CD4-positive, alpha-beta T cell (primary cell): Measurements from ENCODE around the gene PRKG1. TPM values are rescaled to one million over a fixed set of nuclear protein-coding genes. Genes with fewer than 3 reads are reported as not detected.

Source experiments
- ATAC-seq: fragments of 200-7000 bp; cut with Tn5 transposase; one replicate; pipeline ENCODE4 v1.10.0; 2022; ENCODE audit warnings: mild to moderate bottlenecking; ENCODE audit not compliant: poor library complexity
- CTCF ChIA-PET: fragments of 350-600 bp; sonication (Branson Sonifier 250); formaldehyde crosslinking; loops from one replicate; lab custom pipeline; 2021; ENCODE audit warnings: antibody characterized with exemption, inconsistent platforms; lab: Charles Lee
- POLR2A ChIA-PET: fragments of 350-600 bp; sonication (Branson Sonifier 250); formaldehyde crosslinking; loops from one replicate; lab custom pipeline; 2021; ENCODE audit warnings: antibody characterized with exemption, inconsistent platforms; lab: Charles Lee
- DNase-seq, 14 experiments: peaks; one replicate each; pipeline ENCODE4 v3.0.0-alpha.2; 2013 to 2020; ENCODE audit warnings: mixed read lengths in 2 of 14
- H3K27ac ChIP-seq, 2 donors: one replicate each; pipeline versions ENCODE4 v1.5.1 to v1.7.0; 2013; ENCODE audit warnings: low read length in 2 of 2, low read depth in 1 of 2, mild to moderate bottlenecking in 1 of 2
- H3K27me3 ChIP-seq, 2 experiments: 1 replicate in 1 of 2; 2 replicates in 1 of 2; pipeline versions ENCODE4 v1.6.1 to v1.7.0; 2013; ENCODE audit warnings: low read length in 2 of 2, control low read depth in 1 of 2, mild to moderate bottlenecking in 1 of 2, moderate library complexity in 1 of 2; ENCODE audit not compliant: insufficient read depth in 2 of 2, control insufficient read depth in 1 of 2
- H3K36me3 ChIP-seq: one replicate; pipeline ENCODE4 v1.6.1; 2013; ENCODE audit warnings: low read length, control low read depth; ENCODE audit not compliant: insufficient read depth
- H3K4me1 ChIP-seq: one replicate; pipeline ENCODE4 v1.6.1; 2013; ENCODE audit warnings: low read length, control low read depth; ENCODE audit not compliant: insufficient read depth
- H3K4me3 ChIP-seq: one replicate; pipeline ENCODE4 v1.5.1; 2013; ENCODE audit warnings: mild to moderate bottlenecking, low read length, moderate library complexity
- H3K9me3 ChIP-seq, 2 experiments: 1 replicate in 1 of 2; 2 replicates in 1 of 2; pipeline versions ENCODE4 v1.6.1 to v1.7.0; 2013; ENCODE audit warnings: low read length in 2 of 2, mild to moderate bottlenecking in 2 of 2, control low read depth in 1 of 2, moderate library complexity in 1 of 2; ENCODE audit not compliant: control insufficient read depth in 1 of 2, insufficient read depth in 1 of 2
- H3K27ac Mint-ChIP-seq: one replicate; pipeline ENCODE4 v1.8.0; 2020; ENCODE audit warnings: mixed read lengths
- H3K27me3 Mint-ChIP-seq: one replicate; pipeline ENCODE4 v1.8.0; 2021; ENCODE audit warnings: mixed read lengths
- H3K36me3 Mint-ChIP-seq: one replicate; pipeline ENCODE4 v1.8.0; 2021; ENCODE audit warnings: low read depth, mixed read lengths
- H3K4me1 Mint-ChIP-seq: one replicate; pipeline ENCODE4 v1.8.0; 2021; ENCODE audit warnings: low read depth, mixed read lengths
- H3K4me3 Mint-ChIP-seq: one replicate; pipeline ENCODE4 v1.8.0; 2020; ENCODE audit warnings: mild to moderate bottlenecking, mixed read lengths
- H3K9me3 Mint-ChIP-seq: one replicate; pipeline ENCODE4 v1.8.0; 2020; ENCODE audit warnings: mixed read lengths
- CTCF ChIP-seq: fragments of 200-600 bp; IDR thresholded peaks from one replicate; pipeline ENCODE4 v1.8.0; 2022; ENCODE audit warnings: antibody characterized with exemption, mild to moderate bottlenecking
- intact Hi-C, 2 experiments: fragments of 100-400 bp; cut with DNase I in 1 of 2; cut with micrococcal nuclease in 1 of 2; formaldehyde crosslinking; loops; one replicate each; pipeline versions ENCODE4 v1.15.1 to v1.9.0; 2023 to 2025; cut with DNase I, micrococcal nuclease
- total RNA-seq, 174 experiments: library from RNA in 2 of 174; stranded (reverse) in 2 of 174; gene quantifications; one replicate each; pipeline ENCODE4 v1.2.3 and lab custom pipeline; 2021 to 2026

PRKG1 gene
- total RNA-seq, 2 experiments from 2014 or later = 0.31 TPM; not detected in 1

GRCh38 chr10:51770709-51771108, 696.4 kb downstream of the PRKG1 start:
- Histone ChIP-seq H3K4me3 (no peak overlapping the region), H3K27me3 (no peaks in the 10 kb centered on the region), H3K9me3 (no peaks in the 10 kb centered on the region), H3K27ac (no peak overlapping the region), H3K4me1 (no peaks in the 10 kb centered on the region), H3K36me3 (no peaks in the 10 kb centered on the region)
- intact Hi-C loops = no loop called here
- CTCF ChIA-PET = no interaction called here
- Mint-ChIP-seq H3K27ac (no peak overlapping the region), H3K9me3 (peaks cover 4% of the 10 kb centered on the region), H3K4me1 (no peaks in the 10 kb centered on the region), H3K4me3 (no peak overlapping the region), H3K36me3 (no peaks in the 10 kb centered on the region), H3K27me3 (no peaks in the 10 kb centered on the region)
- no peak for TF ChIP-seq CTCF
- no peak for DNase-seq
- no peak for ATAC-seq
- POLR2A ChIA-PET = no interaction called here

GRCh38 chr10:51772387-51772786, 698.1 kb downstream of the PRKG1 start:
- no peak for ATAC-seq
- no peaks in the 10 kb centered on the region for H3K4me1 ChIP-seq
- no peak overlapping the region for H3K27ac ChIP-seq
- H3K4me3 Mint-ChIP-seq = no peak overlapping the region
- H3K27me3 Mint-ChIP-seq = no peaks in the 10 kb centered on the region
- no peak overlapping the region for H3K27ac Mint-ChIP-seq
- H3K9me3 Mint-ChIP-seq = no peaks in the 10 kb centered on the region
- no peaks in the 10 kb centered on the region for H3K36me3 ChIP-seq
- TF ChIP-seq CTCF = no peak
- H3K4me1 Mint-ChIP-seq = no peaks in the 10 kb centered on the region
- no peaks in the 10 kb centered on the region for H3K27me3 ChIP-seq
- no peaks in the 10 kb centered on the region for H3K9me3 ChIP-seq
- no peaks in the 10 kb centered on the region for H3K36me3 Mint-ChIP-seq
- H3K4me3 ChIP-seq = no peak overlapping the region
- no peak for DNase-seq
- intact Hi-C loops = no loop called here
- CTCF ChIA-PET = no interaction called here
- POLR2A ChIA-PET = no interaction called here

- no peaks in the 10 kb centered on the region for H3K36me3 Mint-ChIP-seq
- no peak overlapping the region for H3K27ac Mint-ChIP-seq
- no peak overlapping the region for H3K4me3 Mint-ChIP-seq
- H3K27me3 Mint-ChIP-seq = no peaks in the 10 kb centered on the region
- no peaks in the 10 kb centered on the region for H3K27me3 ChIP-seq
- no peak for TF ChIP-seq CTCF
- ChIA-PET POLR2A (interaction anchor here (0.7 kb wide), 1 partner anchor 74 kb away, joined by 4 read pairs; no protein-coding TSS in a partner anchor), CTCF (interaction anchor here (1.9 to 2.6 kb wide), 2 partner anchors 10 to 12 kb away, joined by 5 to 7 read pairs; no protein-coding TSS in a partner anchor)
- H3K4me1 ChIP-seq = no peaks in the 10 kb centered on the region
- H3K9me3 Mint-ChIP-seq = no peaks in the 10 kb centered on the region
- ATAC-seq (no peak), DNase-seq (no peak)
- H3K4me1 Mint-ChIP-seq = no peaks in the 10 kb centered on the region
- intact Hi-C loops = no loop called here
- no peaks in the 10 kb centered on the region for H3K9me3 ChIP-seq
- no peak overlapping the region for H3K4me3 ChIP-seq
- H3K27ac ChIP-seq = no peak overlapping the region
- H3K36me3 ChIP-seq = no peaks in the 10 kb centered on the region
These were observed 699.4 kb downstream of the PRKG1 start for GRCh38 chr10:51773681-51774080.
